A549 (cell line): ENCODE measurements around the gene CCDC38.

ENCODE experiments used
- CTCF ChIP-seq: fragments of >200 bp; sonication (Bioruptor Twin); formaldehyde crosslinking; IDR thresholded peaks from 3 replicates; pipeline ENCODE4 v1.5.1; 2016
- HEYL ChIP-seq: fragments of 250-450 bp; sonication (Bioruptor Pico); IDR thresholded peaks from 2 replicates; pipeline ENCODE4 v1.8.0; 2021; ENCODE audit warnings: mild to moderate bottlenecking, moderate library complexity
- MAFK ChIP-seq: fragments of 450-650 bp; IDR thresholded peaks from 2 replicates; pipeline ENCODE4 v1.6.1; 2014; ENCODE audit not compliant: partially characterized antibody
- TF ChIP-seq, protein P1 (sequence below): fragments of 200-600 bp; sonication (generic); IDR thresholded peaks from 2 replicates; pipeline ENCODE4 v1.6.1; 2016; ENCODE audit warnings: antibody characterized with exemption, mild to moderate bottlenecking, moderate library complexity

DNA sequence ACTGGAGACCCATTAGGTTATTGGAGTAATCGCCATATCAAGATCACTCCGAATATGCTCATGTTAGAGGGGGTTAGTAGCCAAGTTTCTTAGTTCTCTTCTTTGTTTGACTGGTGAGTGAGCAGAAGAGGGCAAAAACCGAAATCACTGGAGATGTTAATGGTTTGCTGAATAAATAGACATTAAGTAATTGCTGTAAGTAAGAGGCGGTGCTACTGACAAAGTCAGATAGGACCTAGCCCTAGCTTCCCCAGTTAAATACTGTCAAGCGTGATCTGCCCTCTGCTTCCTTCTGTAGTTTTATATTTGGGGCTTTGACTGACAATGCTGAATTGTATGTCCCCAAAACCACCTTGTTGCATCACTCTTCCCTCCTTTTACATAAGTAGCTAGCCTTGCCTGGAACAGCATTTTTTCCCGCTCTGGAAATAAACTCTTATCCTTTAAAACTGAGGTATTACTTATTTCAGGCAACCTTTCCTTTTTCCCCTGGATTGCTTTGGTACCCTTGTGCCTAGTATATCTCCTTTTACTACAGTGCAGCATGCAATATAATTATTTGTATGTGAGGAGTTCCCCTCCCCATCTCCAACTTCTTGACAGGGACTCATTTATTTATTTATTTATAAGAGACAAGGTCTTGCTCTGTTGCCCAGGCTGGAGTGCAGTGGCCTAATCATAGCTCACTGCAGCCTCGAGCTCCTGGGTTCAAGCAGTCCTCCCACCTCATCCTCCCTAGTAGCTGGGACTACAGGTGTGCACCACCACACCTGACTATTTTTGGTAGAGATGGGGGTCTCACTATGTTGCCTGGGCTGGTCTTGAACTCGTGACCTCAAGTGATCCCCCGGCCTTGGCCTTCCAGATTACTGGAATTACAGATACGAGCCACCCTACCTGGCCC is 82.2 kb downstream of the CCDC38 start:
- TF ChIP-seq HEYL (no peak), CTCF (no peak), MAFK (no peak)
- TF ChIP-seq, protein P1, sequence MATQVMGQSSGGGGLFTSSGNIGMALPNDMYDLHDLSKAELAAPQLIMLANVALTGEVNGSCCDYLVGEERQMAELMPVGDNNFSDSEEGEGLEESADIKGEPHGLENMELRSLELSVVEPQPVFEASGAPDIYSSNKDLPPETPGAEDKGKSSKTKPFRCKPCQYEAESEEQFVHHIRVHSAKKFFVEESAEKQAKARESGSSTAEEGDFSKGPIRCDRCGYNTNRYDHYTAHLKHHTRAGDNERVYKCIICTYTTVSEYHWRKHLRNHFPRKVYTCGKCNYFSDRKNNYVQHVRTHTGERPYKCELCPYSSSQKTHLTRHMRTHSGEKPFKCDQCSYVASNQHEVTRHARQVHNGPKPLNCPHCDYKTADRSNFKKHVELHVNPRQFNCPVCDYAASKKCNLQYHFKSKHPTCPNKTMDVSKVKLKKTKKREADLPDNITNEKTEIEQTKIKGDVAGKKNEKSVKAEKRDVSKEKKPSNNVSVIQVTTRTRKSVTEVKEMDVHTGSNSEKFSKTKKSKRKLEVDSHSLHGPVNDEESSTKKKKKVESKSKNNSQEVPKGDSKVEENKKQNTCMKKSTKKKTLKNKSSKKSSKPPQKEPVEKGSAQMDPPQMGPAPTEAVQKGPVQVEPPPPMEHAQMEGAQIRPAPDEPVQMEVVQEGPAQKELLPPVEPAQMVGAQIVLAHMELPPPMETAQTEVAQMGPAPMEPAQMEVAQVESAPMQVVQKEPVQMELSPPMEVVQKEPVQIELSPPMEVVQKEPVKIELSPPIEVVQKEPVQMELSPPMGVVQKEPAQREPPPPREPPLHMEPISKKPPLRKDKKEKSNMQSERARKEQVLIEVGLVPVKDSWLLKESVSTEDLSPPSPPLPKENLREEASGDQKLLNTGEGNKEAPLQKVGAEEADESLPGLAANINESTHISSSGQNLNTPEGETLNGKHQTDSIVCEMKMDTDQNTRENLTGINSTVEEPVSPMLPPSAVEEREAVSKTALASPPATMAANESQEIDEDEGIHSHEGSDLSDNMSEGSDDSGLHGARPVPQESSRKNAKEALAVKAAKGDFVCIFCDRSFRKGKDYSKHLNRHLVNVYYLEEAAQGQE = no peak
